ENCODE data around the gene DPYSL3. TPM values are rescaled to one million over a fixed set of nuclear protein-coding genes. Genes with fewer than 3 reads are reported as not detected.

Gene DPYSL3
- total RNA-seq, 1 experiment from 2014 or later: 24.8 TPM

- CTCF ChIA-PET: no interaction called here
- TF ChIP-seq CTCF (conservative IDR thresholded peaks at IDR 0.05; ENCODE audit: low read depth, low read length) (no peak), EZH2 (IDR thresholded peaks at IDR 0.05; ENCODE audit: borderline replicate concordance, low read depth, low read length, poor library complexity, severe bottlenecking) (no peak)
- intact Hi-C loops (cut with micrococcal nuclease; ENCODE audit: unreplicated experiment): no loop called here
- Histone ChIP-seq H3K9me3 (ENCODE audit: low read depth, low read length, poor library complexity, severe bottlenecking) (no peaks in the 10 kb centered on the region), H3K27ac (ENCODE audit: low read depth, low read length, poor library complexity, severe bottlenecking) (no peak overlapping the region), H3K27me3 (replicated peaks; ENCODE audit: insufficient read depth, low read depth, low read length, poor library complexity) (no peaks in the 10 kb centered on the region), H3K4me1 (ENCODE audit: insufficient read depth, low read length, poor library complexity, severe bottlenecking) (no peaks in the 10 kb centered on the region), H3K4me3 (ENCODE audit: low read depth, low read length, poor library complexity, severe bottlenecking) (no peak overlapping the region), H3K36me3 (ENCODE audit: insufficient read depth, low read length, poor library complexity, severe bottlenecking) (no peaks in the 10 kb centered on the region)
- DNase-seq (ENCODE audit: low spot score): no peak
- POLR2A ChIA-PET (ENCODE audit: low non-redundant PET): no interaction called here
- BruUV-seq (replicated peaks): no TSS peak
These were observed 64.0 kb downstream of the DPYSL3 start for GRCh38 chr5:147445917-147446316.

DNA sequence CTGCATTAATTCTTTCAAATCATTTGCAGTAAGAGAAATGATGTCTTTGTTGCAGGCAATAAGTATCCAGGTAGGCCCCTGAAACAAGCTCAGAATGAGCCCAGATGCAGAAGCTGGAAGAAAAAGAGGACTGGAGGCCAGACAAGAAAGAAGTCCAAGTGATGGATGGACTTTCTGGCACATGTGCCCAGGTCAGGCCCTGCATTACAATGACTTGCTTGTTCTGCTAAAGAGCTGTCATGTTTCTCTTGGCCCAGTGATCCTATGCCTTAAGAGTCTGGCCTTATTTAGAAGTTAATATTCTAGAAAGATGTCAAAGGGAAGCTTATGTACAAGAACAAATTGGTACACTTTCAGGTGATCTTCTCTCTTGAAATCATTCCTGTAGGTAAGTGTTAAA is 64.8 kb downstream of the DPYSL3 start:
- Histone ChIP-seq H3K27ac (ENCODE audit: low read depth, low read length, poor library complexity, severe bottlenecking) (no peak overlapping the region), H3K9me3 (ENCODE audit: low read depth, low read length, poor library complexity, severe bottlenecking) (no peaks in the 10 kb centered on the region), H3K27me3 (replicated peaks; ENCODE audit: insufficient read depth, low read depth, low read length, poor library complexity) (no peaks in the 10 kb centered on the region), H3K4me3 (ENCODE audit: low read depth, low read length, poor library complexity, severe bottlenecking) (no peak overlapping the region), H3K4me1 (ENCODE audit: insufficient read depth, low read length, poor library complexity, severe bottlenecking) (no peaks in the 10 kb centered on the region), H3K36me3 (ENCODE audit: insufficient read depth, low read length, poor library complexity, severe bottlenecking) (no peaks in the 10 kb centered on the region)
- no TSS peak for BruUV-seq (replicated peaks)
- DNase-seq (ENCODE audit: low spot score): no peak
- ChIA-PET POLR2A (ENCODE audit: low non-redundant PET) (no interaction called here), CTCF (interaction anchor here (0.7 kb wide), 1 partner anchor 8 kb away, joined by 4 read pairs; no protein-coding TSS in a partner anchor)
- intact Hi-C loops (cut with micrococcal nuclease; ENCODE audit: unreplicated experiment): no loop called here
- no peak for TF ChIP-seq CTCF (conservative IDR thresholded peaks at IDR 0.05; ENCODE audit: low read depth, low read length)
- TF ChIP-seq EZH2 (IDR thresholded peaks at IDR 0.05; ENCODE audit: borderline replicate concordance, low read depth, low read length, poor library complexity, severe bottlenecking): no peak

DNA sequence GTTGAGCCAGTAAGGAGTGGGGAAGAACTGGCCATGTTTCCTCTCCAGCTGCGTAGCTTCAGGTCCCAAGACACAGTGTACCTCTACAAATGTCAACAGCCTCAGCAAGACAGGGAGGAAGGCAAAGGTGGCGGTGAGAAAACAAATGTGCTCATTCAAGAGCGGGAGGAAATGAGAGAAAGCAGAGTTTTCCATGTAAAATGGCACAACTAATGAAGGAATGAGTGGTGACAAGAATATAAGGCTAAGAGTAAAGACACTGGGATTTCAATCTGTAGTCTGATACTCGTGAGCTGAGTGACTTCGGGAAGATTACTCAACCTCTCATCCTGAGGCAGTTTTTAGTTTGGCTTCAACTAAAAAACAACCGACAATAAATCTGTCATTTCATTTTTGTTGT is 67.6 kb downstream of the DPYSL3 start:
- BruUV-seq (replicated peaks): no TSS peak
- H3K27me3 ChIP-seq (replicated peaks; ENCODE audit: insufficient read depth, low read depth, low read length, poor library complexity): no peaks in the 10 kb centered on the region
- H3K36me3 ChIP-seq (ENCODE audit: insufficient read depth, low read length, poor library complexity, severe bottlenecking): no peaks in the 10 kb centered on the region
- CTCF ChIA-PET: no interaction called here
- POLR2A ChIA-PET (ENCODE audit: low non-redundant PET): no interaction called here
- H3K9me3 ChIP-seq (ENCODE audit: low read depth, low read length, poor library complexity, severe bottlenecking): no peaks in the 10 kb centered on the region
- no peaks in the 10 kb centered on the region for H3K4me1 ChIP-seq (ENCODE audit: insufficient read depth, low read length, poor library complexity, severe bottlenecking)
- no peak overlapping the region for H3K4me3 ChIP-seq (ENCODE audit: low read depth, low read length, poor library complexity, severe bottlenecking)
- intact Hi-C loops (cut with micrococcal nuclease; ENCODE audit: unreplicated experiment): no loop called here
- H3K27ac ChIP-seq (ENCODE audit: low read depth, low read length, poor library complexity, severe bottlenecking): no peak overlapping the region
- no peak for DNase-seq (ENCODE audit: low spot score)
- TF ChIP-seq CTCF (conservative IDR thresholded peaks at IDR 0.05; ENCODE audit: low read depth, low read length): no peak
- TF ChIP-seq EZH2 (IDR thresholded peaks at IDR 0.05; ENCODE audit: borderline replicate concordance, low read depth, low read length, poor library complexity, severe bottlenecking): no peak
